ENCODE measurements around the gene ZBTB40.

ZBTB40 gene

DNA sequence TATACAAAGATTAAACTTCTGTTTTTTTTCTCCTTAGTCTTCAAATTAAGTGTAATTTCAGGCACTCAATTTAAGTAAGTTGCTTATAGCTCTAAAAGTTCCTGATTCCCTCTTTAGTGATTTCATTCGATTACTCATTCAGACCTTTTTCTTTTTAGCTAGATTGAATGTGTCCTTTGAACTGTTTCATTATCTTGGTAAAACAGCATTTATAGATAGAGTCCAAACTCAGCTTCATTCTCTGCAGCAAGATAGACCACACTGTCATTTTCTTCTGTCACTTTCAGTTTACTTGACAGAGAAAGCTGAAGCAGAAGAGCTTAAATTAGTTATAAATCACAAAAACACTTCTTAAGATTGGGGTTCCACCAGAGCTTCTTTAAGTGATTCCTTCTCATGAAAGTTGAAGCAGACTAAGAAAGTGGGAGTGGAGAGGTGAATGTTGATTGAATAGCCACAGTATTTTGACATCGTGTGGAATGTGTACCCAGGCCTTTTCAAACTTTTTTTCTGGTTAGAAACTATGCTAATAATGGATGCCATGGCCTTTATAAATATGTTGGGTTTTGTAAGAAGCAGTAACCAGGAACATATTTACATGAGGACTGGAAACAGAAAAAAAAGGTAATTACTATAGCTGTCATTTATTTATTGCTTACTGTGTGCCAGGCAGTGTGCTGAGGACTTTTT is 52.2 kb downstream of the ZBTB40 start:
- no peak for DNase-seq (ENCODE audit: low read depth)

DNA sequence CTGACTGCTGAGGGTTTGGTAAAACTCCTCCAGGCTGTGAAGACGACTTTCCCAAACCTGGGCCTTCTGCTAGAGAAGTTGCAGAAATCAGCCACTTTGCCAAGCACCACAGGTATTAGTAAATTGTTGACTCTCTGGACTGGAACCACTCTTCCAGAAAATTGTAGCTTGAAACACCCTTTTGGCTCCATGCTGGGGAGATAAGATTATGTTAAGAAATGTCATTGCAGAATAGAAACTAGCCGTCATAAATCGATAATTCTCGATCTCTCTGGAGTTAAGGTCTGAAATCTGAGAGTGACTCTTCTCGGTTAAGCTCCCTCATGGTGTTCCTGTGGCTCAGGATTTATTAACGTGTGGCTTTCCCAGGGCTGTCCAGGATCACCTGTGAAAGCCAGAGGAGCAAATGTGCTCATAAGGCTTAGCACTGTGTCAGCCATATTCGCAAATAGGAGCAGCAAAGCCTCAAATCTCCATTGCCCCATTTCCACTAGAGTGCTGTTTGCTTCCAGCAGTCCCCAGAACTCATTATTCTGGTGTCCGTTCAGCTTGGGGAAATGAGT is 54.6 kb downstream of the ZBTB40 start:
- DNase-seq (ENCODE audit: low read depth): no peak

DNA sequence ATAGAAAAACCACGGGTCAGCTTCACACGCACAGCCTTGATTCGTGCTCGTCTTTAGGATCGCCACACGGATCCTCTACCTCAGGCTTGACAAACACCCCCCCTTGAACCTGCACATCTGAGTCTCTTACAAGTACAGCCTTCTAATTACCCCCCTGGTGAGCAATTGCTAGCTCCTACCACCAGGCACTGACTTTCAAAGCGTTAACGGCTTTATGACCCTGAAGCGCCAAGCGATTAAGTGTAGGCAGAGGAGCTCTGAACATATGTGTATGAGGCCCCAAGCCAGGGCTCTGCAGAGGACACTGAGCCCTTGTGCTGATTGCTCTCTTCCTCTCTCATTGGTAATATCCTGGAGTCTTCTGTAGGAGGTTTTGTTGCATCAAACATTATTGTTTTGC is 55.9 kb downstream of the ZBTB40 start:
- no peak for DNase-seq (ENCODE audit: low read depth)

DNA sequence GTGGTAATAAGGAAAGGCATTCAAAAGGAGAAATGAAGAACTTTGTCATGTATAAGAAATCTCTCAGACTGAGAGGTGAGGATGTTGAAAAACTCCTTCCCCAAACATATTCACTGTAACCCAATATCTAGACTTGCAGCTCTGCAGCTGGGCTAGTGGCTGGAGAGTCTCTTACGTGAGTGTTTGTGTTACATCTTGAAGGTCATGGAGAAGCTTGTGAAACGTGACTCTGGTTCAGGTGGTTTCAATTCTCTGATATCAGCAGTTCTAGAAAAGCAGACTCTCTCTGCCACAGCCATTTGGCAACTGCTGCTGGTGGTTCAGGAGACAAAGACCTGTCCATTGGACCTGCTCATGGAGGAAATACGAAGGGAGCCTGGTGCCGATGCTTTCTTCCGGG is 56.7 kb downstream of the ZBTB40 start:
- DNase-seq (ENCODE audit: low read depth): no peak

DNA sequence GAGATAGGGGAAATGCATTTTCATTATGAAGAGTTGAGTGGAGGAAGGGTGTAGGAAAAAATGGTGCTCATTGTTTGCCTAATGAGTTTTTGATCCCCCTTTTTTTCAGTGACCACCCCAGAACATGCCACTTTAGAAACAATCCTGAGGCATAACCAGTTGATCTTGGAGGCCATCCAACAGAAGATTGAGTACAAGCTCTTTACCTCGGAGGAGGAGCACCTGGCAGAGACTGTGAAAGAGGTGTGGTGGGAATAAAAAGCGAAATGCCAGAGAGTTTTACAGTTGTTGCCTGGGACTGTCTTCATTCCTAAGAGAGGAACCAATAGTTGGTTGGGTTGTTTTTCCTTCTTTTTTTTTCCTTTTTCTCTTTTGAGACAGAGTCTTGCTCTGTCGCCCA is 57.3 kb downstream of the ZBTB40 start:
- no peak for DNase-seq (ENCODE audit: low read depth)

DNA sequence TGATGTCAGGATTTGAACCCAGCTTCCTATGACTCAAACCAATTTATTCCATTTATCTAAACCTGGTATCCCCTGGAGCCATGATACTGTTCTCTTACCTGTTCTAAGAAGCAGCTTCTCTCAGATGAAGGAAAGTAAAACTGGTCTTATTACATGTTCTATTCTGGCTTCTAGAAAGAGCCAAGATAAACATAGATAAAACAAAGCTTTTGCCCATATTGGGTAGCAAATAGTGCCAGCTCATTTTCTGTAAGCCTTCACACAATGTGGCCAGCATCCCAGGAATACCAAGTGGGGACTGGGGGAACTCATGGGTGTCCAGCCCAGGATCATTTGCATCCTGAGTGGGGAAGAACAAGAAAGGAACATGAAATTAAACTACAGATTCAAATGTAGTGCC is 58.2 kb downstream of the ZBTB40 start:
- DNase-seq (ENCODE audit: low read depth): no peak

DNA sequence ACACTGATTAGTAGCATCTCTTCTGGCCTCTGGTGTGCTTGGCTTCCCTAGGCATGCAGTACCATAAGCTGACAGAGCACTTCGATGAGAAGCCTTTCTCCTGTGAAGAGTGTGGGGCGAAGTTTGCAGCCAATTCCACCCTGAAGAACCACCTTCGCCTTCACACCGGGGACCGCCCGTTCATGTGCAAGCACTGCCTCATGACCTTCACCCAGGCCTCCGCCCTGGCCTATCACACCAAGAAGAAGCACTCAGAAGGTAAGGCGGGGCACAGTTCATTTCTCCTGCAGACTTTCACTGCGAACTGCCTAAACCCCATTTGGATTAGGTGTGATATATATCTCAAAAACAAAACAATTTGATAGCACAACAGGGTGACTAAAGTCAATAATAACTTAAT is 61.2 kb downstream of the ZBTB40 start:
- no peak for DNase-seq (ENCODE audit: low read depth)

DNA sequence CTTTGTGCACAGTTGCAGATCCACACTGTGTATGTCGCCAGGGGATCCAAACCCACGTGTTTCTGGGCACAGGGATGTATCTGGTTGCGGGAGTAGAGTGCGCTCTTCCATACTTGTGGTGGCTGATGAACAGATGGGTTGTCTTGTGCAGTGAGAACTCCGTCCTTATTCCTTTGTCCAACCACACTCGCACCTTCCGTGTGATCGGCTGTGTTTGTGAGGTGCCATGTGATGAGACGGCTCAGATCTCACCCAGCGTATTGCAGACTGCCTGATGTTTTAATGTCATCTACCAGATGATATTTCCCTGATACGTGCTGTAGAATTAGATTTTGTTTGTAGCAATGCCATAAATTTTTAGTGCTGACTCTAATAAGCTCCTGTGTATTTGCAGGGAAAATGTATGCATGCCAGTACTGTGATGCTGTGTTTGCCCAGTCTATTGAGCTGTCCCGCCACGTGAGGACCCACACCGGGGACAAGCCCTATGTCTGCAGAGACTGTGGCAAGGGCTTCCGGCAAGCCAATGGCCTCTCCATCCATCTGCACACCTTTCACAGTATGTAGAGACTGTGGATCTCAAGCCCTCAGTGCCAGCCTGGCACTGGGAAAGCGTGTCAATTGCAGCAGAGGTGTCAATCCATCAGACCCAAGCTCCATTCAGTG is 65.4 kb downstream of the ZBTB40 start:
- no peak for DNase-seq (ENCODE audit: low read depth)

DNA sequence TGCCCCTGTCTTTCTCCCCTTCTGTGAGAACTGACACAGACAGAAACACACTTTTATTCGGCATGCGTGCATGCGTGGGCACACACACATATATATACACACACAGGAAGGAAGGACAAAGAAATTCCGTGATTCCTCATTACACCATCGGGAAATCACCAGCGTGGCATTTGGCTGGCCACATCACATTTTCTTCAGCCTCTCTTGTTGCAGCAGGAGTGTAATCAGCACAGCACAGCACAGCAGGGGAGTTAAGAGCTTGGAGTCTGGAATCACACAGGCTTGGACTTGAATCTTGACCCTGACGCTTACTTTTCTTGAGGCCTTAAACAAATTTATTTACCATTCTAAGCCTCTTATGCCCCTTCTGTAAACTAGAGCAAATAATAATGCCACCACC is 66.3 kb downstream of the ZBTB40 start:
- no peak for DNase-seq (ENCODE audit: low read depth)

DNA sequence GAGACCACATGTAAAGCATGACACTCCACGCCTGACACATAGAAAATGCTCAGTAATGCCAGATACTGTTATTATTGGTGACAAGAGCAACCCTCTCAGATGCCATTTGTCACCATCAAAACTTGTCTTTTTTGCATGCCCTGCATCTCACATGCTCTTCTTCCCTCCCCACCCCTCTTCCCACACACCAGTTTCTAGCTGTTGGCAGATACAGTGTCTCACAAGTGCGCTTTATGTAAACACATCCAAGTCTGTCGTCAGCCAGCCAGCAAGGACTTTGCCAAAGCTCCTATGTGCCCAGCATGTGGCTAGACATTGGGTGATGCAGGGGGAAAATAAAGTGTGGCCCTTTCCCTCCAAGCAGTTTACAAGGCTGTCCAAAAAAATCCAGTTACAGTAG is 66.7 kb downstream of the ZBTB40 start:
- no peak for DNase-seq (ENCODE audit: low read depth)

DNA sequence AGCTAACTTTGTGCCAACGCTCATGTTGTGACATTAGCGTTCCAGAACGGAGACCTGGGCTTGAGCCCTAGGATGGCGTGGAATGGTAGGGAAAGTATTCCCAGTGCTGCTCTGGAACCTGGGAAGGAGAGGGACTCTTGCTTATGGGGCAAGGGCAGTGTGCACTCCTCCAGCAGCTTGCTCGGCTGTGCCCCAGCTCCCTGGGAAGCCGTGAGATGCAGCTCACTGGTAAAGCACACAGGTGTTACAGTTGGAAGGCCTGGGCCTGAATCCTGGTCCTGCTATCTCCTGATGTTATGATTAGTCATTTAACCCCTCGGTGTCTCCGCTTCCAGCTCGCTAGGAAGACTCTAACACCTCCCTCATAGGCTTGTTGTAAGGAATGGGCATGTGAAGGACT is 69.2 kb downstream of the ZBTB40 start:
- no peak for DNase-seq (ENCODE audit: low read depth)

DNA sequence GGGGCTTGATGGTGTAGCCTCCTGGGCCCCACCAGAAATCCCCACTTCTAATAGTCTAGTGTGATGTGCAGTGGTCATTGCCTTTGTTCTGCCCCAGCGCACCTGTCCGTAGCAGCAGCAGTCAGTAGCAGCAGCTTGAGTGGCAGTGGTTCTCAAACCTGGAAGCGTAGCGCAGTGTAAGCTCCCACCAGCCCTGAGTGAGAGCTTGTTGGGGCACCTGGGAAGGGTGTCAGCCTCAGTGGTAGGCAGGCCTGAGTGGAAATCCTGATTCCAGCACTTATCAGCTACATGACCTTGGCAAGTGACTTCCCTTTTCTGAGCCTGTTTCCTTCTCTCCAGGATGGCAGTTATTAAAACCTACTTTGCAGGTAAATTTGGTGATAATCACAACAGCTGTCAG is 70.0 kb downstream of the ZBTB40 start:
- DNase-seq (ENCODE audit: low read depth): no peak

DNA sequence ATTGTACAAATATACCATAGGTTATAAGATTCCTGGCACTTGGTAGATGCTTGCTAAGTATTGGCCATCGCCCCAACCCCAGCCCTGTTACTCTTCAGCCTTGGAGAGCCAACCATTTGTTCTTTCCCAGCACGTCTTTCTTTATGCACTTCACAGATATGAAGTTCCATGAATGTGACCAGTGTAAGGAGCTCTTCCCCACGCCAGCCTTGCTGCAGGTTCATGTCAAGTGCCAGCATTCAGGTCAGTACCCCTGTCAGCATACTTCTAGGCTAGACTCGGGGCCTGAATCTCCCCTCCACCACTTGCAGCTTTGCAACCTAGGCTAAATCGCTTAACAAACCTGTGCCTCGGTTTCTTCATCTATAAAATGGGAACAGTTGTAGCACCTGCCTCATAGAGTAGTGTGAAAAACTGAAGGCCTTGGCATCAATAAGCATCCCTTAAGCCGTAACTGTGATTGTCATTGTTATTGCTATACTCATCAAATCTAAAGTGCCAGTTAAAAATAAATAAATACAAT is 70.6 kb downstream of the ZBTB40 start:
- DNase-seq (ENCODE audit: low read depth): no peak

DNA sequence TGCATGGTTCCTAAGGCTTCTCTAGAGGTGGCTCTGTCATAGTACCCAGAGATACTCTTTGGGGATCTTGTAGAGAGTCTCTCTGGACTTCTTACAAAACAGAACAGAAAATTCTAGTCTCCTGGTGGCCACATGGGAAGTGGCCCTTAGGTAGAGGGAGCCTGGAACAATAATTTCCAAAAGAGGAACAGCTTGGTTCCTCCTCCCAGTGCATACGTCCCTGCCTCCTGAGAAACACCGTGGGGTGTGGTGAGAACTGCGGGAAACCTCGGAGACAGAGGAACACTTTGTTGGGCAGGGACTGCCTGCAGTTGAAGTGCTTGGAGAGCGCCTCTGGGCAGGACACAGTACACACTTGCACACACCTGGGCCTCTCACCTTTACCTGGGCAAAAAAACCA is 72.8 kb downstream of the ZBTB40 start:
- no peak for DNase-seq (ENCODE audit: low read depth)

DNA sequence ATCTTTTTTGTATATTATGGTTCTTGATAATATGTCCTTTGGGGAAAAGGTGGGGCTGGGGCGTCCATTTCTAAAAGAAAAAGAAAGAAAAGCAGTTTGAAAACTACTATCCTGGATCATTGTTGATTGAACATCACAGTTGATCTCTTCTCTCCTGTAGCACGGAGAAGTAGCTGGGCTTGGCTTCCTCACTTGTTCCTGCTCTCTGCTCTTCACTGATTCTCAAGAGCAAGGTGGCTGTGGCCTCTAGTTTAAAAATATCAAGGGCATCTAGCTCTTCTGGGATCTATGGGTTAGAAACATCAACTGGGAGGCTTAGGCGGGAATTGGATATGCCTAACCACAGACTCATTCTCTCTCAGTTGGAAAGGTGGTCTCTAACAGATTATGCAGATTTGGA is 73.6 kb downstream of the ZBTB40 start:
- DNase-seq (ENCODE audit: low read depth): no peak

DNA sequence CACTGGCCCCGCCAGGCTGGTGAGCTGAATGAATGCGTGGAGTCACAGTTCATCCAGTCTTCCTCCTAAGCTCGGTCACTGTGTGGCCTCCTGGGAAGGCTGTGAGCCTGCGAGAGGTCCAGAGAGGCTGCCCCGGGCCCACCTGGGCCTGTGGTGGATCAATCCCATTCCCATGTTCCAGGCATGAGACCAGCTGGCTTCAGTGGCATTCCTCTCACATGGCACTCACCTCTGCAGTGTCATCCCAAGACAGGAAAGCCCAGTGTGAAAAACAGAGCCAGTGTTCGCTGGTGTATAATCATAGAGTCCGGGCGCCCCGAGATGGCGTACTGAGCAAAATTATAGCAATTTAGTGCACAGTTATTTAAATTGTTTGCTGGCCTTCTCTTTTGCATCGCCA is 74.0 kb downstream of the ZBTB40 start:
- no peak for DNase-seq (ENCODE audit: low read depth)

DNA sequence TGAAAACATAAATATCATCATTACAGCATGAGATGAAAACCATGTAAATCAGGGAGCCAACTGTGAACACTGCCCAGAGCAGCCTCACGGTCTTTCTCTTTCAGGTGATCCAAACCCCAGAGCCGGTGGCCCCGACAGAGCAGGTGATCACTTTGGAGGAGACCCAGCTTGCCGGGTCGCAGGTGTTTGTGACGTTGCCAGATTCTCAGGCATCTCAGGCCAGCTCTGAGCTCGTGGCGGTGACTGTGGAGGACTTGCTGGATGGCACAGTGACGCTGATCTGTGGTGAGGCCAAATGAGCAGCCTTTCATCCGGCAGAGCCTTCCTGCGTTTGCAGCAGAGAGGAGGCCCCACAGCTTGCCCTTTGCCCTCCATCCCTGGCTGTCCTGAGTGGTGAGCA is 74.4 kb downstream of the ZBTB40 start:
- no peak for DNase-seq (ENCODE audit: low read depth)

DNA sequence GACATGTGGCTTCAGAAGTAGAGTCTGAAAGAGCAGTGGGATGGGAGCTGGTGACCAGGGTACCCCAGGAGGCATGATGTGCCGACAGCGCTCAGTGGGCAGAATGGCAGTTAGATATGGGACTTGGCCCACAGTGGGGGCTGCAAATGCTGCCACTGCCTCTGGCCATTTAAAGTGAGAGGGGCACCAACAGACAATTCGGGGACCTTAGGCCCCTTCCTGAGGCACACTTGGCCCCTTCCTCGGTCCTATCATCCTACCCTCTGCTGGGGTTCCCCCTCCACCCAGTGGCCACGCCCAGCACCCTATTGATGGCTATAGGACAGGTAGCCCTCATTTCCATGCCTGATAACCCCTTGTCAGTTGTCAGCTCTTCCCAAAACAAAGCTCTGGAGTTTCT is 75.0 kb downstream of the ZBTB40 start:
- no peak for DNase-seq (ENCODE audit: low read depth)

DNA sequence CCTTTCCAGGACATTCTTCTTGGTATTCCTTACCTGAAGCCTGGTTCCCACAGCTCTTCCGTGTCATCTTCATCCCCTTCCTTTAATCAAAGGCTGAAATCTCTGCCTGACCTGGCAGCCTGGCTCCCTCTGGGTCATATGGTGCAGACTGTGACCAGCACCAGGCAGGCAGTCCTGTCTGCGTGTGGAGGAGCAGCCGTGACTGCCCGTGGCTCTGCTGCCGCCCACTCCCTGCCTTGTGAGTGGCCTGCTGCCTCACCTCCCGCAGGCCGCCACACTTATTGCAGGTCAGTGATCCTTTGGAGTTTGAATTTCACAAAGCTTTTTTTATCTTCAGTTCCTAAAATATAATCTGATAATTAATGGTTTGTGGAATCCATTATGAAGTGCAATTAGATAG is 75.5 kb downstream of the ZBTB40 start:
- DNase-seq (ENCODE audit: low read depth): no peak

DNA sequence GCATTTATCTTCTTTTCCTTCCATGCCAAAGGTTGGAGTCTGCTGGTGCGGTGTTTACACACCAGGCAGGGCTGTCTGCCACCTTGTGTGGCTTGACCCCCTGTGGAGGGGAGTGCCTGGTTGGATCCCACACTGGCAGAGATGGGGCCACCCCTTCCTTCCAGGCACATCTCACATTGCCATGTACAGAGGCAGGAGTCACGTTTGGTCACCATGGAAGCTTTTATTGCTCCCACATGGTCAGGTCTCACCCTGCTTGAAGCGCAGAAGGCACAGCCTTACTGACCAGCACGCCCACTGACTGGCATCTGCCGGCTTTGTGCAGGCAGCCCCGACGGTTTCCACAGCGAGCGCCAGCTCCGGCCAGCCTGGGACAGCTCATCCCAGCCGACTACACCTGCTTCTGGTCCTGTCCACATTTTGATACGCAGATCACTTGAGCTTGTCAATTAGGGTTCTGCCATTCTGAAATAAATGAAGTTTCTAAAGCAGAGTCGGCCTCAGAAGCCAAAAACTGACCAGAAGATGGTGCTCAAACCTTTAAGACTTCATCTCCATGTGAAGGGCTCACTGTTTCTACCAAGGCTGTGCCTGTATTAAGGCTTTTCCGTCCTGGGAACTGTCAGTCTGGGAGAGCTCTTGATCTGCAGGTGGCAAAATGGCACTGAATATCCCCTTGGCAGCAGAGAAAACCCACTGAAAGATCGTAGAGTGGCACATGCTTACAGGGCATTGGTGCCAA is 76.1 kb downstream of the ZBTB40 start:
- DNase-seq (ENCODE audit: low read depth): no peak

DNA sequence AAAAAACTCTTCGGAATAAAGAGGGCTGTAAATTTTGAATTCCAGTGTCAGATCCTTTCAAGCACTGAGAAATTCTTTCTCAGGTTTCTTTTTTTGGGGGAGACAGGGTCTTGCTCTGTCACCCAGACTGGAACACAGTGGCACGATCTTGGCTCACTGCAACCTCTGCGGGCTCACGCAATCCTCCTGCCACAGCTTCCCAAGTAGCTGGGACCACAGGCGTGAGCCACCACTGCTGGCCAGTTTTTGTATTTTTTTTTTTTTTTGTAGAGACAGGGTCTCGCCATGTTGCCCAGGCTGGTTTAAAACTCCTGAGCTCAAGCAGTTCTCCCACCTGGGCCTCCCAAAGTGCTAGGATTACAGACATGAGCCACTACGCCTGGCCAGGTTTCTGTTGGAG is 76.8 kb downstream of the ZBTB40 start:
- no peak for DNase-seq (ENCODE audit: low read depth)

DNA sequence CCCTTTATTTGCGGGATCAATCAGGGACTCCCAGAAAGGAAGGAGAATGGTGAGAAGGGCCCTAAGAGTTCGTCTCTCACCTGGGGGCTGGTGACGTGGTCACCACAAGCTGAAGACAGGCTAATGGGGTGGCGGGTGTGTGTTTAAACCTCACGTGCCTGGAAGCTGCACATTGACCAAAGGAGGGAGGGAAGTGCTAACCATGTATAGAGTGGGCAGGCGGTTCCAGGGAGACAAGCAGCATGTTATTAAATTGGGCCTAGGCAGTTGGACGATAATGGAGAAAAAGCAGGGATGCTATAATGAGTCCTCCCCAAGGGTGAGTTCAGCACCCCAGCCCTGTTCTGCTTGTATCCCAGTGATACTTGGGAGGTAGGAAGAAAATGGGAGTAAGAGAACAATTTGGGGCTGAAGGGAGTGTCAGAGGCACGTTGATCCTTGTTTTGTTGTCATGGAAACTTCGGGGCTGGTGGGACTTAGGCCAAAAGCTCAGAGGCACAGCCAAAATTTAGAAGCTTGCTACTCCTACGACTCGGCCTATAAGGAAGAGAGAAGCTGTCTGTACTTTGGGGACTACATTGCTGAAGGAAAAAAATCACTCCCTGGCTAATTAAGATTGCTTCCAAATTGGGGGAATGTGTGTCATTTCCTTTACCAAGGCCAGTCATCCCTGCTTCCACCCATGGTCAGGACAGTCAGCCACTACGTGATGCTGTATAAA is 78.4 kb downstream of the ZBTB40 start:
- peak; percentile 19 for DNase-seq (ENCODE audit: low read depth)

Data from HS-5 (cell line).